Activated CD4-positive, alpha-beta T cell treated with anti-CD3 and anti-CD28 coated beads for 1 hour (primary cell): ENCODE measurements around the gene ZNF695.
"Not testable (repeated sequence)": the region's sequence is repeated elsewhere in the genome, so short reads cannot be mapped to it uniquely, and the experiment has no call there.

ENCODE experiments used
- DNase-seq: peaks from one replicate; pipeline ENCODE4 v3.0.0-alpha.2; 2020

Gene ZNF695

DNA sequence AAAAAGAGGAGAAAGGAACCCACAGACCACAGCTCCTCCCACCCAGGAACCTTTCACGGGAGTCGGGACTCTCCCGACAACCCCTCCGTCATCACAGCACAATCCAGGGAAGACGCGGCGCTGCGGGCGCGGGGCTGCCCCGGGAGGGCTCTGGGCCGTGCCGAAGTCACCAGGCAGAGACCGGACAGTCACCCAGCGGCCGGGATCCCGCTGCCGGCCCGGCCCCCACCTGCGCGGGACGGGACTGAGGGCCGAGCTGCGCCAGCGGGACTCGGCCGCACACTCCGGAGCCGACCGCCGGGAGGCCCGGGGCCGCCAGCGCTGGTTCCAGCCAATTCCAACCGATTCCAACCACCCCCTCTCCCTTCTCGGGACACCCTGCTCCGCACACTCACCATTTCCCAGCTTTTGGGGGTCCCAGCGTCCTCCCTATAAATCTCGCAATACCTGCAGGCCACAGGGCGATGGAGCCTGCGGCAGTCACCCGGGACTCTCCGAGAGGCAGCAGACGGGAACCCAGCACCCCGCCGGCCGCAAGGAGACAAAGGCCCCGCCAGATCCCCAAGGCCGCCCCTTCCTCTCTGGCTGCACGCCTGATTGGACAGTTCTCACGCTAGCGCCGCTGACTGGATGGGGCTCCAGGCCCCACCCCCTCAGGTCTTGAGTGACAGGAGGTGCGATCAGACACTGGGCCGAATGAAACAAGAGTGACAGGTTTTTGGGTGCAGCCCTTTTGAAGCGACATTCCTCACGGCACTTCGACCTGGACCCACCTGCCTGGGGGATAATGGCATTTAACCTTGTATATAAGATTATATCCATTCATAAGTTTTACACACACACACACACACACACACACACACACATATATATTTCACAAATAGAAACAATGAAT lies at the start of gene ZNF695:
Gene ZNF695 (minus strand): TSS at position 547 of the 895 bp plus-strand sequence. CDS start 149 bp downstream, at position 398.
- DNase-seq: peak; percentile 9

DNA sequence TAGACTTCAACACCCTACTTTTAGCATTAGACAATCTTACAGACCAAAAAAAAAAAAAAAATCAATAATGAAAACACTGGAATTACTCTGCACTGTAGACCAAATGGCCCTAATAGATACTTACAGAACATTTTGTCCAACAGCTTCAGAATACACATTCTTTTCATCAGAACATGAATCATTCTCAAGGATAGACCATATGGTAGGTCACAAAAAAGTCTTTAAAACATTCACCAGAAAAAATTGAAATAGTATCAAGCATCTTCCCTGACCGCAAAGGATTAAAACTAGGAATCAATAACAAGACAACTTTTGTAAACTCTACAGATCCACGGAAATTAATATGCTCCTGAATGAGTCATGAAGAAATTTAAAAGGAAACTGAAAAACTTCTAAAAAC lies 48.2 kb upstream of the ZNF695 start:
- DNase-seq: no peak

DNA sequence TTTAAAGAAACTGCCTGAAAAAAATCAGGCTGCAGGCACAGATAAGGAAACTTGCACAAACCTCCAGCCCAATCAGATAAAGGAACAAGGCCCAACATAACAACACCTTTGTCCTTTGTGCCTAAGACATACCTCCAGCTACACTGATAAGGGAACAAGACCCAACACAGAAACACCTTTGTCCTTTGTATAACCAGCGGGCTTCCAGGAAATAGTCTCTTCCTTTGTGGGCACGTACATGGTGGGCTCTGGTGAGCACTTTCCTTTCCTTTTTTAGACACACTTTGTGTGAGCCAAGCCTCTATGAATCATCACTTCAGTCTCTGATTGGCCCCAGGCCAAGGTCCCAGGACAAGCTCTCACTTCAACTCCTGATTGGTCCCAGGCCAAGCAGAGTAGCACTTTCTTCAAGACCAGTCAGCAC lies 47.1 kb upstream of the ZNF695 start:
- no peak for DNase-seq

DNA sequence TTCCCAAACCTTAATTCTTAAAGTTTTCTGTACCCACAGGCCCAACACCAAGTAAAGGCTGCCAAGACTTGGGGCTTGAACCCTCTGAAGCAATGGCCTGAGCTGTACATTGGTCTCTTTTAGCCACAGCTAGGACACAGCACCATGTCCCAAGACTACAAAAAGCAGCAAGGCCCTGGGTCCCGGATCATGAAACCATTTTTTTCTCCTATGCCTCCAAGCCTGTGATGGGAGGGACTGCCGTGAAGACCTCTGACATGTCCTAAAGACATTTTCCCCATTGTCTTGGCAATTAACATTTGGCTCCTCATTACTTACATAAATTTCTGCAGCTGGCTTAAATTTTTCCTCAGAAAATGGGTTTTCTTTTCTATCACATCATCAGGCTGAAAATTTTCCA lies 39.8 kb upstream of the ZNF695 start:
- DNase-seq: no peak

DNA sequence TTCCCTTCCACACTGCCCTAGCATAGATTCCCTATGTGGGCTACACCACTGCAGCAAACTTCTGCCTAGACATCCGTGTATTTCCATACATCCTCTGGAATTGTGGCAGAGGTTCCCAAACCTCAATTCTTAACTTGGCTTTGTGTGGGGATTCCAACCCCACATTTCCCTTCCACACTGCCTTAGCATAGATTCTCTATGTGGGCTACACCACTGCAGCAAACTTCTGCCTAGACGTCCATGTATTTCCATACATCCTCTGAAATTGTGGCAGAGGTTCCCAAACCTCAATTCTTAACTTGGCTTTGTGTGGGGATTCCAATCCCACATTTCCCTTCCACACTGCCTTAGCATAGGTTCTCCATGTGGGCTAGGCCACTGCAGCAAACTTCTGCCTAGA lies 39.4 kb upstream of the ZNF695 start:
- no peak for DNase-seq

DNA sequence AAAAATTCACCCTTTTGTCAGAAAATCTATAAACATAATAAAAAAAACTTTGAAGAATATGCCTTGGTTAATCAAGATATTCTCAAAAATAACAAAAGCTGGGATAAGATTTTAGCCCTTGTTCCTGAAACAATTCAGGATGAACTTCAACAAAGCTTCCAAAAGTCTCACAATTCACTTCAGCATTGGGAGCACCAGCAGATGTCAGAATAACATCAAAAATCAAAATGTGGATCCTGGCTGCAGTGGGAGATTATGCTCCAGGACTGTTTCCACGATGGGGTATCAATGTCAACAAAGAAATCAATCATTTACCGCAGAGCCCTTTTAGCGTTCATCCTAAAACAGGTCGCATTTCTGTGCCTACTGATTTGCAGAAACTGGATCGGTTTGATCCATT lies 35.5 kb upstream of the ZNF695 start:
- DNase-seq: no peak

DNA sequence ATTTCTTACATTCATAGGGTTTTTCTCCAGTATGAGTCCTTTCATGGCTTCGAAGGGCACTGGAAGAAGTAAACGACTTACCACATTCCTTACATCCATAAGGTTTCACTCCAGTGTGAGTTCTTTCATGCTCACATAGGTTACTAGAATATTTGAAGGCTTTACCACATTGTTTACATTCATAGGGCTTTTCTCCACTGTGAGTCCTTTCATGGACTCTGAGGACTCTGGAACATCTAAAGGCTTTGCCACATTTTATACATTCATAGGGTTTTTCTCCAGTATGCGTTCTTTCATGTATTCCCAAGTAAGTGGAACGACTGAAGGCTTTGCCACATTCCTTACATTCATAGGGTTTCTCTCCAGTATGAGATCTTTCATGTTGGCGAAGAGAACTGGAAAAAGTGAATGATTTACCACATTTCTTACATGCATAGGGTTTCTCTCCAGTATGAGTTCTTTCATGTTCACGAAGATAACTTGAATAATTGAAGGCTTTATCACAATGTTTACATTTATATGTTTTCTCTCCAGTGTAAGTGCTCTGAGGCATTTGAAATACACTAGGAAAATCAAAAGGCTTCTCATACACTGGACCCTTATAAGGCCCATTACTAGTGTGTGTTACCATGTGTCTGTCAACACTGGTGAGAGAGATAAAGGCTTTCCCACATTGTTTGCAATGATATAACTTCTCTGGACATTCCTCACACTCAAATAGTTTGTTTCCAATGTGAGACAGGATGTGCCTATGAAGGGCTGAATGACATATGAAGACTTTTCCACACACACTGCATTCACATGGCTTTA lies 29.9 kb upstream of the ZNF695 start:
- no peak for DNase-seq

DNA sequence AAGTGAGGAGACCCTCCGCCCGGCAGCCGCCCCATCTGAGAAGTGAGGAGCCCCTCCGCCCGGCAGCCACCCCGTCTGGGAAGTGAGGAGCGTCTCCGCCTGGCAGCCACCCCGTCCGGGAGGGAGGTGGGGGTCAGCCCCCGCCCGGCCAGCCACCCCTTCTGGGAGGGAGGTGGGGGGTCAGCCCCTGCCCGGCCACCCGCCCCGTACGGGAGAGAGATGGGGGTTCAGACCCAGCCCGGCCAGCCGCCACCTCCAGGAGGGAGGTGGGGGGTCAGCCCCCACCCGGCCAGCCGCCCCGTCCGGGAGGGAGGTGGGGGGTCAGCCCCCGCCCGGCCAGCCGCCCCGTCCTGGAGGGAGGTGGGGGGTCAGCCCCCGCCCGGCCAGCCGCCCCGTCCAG lies 24.4 kb upstream of the ZNF695 start:
- DNase-seq: not testable (repeated sequence)

DNA sequence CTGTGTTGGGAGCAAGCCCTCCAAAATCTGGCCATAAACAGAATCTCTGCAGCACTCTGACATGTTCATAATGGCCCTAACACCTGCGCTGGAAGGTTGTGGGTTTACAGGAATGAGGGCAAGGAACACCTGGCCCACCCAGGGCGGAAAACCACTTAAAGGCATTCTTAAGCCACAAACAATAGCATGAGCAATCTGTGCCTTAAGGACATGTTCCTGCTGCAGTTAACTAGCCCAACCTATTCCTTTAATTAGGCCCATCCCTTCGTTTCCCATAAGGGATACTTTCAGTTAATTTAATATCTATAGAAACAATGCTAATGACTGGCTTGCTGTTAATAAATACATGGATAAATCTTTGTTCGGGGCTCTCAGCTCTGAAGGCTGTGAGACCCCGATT lies 16.8 kb upstream of the ZNF695 start:
- DNase-seq: not testable (repeated sequence)

DNA sequence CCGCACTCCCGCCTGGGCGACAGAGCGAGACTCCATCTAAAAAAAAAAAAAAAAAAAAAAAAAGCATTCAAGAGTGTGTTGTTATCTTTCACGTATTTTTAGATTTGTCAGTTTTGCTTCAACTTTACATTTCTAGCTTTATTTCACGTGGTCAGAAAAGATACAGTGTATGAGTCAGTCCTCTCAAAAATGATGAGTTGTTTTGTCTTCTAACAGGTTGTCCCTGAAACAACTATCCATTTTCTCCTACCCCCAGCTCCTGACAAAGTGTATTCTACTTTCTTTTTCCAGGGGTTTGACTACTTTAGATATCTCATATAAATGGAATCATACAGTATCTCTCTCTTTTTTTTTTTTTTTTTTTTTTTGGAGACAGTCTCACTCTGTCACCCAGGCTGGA lies 5.5 kb upstream of the ZNF695 start:
- no peak for DNase-seq

DNA sequence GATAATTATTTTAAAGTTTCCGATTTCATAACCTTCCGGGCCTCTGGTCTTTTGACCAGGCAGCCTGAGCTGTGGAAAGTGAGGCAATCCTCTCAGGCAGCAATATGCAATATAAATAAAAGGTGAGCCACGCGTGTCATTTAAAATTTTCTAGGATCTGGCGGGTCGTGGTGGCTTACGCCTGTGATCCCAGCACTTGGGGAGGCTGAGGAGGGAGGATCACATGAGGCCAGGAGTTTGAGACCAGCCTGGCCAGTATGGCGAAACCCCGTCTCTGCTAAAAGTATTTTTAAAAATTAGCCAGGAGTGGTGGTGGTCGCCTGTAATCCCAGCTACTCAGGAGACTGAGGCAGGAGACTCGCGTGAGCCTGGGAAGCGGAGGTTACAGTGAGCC lies 546 bp upstream of the ZNF695 start:
- DNase-seq: no peak

DNA sequence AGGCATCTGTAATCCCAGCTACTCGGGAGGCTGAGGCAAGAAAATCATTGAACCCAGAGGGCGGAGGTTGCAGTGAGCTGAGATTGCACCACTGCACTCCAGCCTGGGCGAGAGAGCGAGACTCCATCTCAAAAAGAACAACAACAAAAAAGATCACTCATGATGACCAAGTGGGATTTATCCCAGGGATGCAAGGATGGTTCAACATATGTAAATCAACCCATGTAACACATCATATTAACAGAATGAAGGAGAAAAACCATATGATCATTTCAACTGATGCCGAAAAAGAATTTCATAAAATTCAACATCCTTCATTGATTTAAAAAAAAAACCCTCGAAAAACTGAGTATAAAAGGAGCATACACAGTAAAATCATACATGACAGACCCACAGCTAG lies 3.8 kb downstream of the ZNF695 start:
- DNase-seq: not testable (repeated sequence)

DNA sequence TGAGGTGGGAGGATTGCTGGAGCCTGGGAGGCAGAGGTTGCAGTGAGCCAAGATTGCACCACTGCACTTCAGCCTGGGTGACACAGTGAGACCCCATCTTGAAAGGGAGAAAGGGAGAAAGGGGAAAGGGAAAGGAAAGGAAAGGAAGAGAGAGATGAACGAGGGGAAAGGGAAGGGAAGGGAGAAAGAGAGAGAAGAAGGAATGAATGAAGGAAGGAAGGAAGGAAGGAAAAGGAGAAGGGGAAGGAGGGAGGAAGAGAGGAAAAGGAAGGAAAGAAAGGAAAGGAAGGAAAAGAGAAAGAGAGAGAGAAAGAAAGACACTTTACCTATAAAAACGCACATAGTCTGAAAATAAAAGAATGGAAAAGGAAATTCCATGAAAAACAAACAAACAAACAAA lies 18.0 kb downstream of the ZNF695 start:
- no peak for DNase-seq

DNA sequence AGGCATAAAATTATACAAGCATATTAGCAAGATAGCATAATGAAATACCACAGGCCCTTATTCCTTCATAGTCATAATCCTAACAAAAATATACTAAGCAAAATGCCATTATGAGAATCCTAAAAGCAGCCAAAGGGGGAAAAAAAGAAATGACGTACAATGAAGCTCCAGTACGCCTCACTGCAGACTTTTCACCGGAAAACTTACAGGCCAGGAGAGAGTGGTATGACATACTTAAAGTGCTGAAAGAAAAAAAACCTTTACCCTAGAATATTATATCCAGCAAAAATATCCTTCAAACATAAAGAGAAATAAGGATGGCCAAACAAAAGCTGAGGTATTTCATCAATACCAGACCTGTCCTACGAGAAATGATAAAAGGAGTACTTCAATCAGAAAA lies 19.5 kb downstream of the ZNF695 start:
- no peak for DNase-seq

DNA sequence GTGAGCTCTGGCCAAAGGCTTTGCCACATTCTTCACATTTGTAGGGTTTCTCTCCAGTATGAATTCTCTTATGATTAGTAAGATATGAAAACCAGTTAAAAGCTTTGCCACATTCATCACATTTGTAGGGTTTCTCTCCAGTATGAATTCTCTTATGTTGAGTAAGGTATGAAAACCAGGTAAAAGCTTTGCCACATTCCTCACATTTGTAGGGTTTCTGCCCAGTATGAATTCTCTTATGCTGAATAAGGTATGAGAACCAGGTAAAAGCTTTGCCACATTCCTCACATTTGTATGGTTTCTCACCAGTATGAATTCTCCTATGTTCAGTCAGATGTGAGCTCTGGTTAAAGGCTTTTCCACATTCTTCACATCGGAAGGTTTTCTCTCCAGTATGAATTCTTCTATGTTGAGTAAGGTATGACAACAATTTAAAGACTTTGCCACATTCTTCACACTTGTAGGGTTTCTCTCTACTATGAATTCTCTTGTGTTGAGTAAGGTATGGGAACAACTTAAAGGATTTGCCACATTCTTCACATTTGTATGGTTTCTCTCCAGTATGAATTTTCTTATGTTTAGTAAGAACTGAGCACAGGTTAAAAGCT lies 20.7 kb downstream of the ZNF695 start:
- DNase-seq: no peak

DNA sequence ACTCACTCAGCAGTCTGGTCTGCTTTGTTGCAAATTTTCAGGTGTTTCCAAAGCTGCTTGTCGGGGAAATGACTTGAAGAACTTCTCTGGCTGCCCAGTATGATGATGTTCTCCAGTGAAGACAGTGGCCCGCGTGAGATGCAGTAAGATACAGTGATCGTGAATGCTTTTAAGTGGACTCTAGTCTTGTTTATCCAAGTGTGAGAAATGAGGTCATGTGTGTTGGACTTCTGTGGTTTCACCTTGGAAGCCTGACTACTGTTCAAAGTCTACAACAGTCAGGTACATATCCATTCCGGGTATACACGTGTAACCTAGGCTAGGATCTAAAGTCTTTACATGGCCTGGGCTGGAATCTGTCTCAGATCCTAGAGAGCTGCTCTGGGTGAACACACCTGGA lies 29.1 kb downstream of the ZNF695 start:
- DNase-seq: no peak

DNA sequence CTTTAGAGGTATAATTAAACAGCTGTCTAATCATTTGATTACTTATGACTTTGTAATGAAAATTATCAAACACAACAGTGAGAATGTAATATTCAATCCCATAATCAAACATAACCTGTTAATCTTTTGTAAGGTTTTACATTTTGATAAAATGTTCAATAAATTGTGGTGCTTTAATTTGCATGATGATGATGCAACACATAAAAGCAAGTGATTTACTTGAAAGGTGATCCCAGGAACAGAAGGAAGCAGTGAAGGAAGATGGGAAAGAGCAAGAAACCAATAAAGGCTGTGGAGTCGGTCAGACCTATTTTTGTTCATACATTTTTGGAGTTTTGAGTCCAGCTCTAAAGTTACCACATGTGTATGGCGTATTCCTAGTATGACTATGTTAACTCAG lies 29.6 kb downstream of the ZNF695 start:
- no peak for DNase-seq

DNA sequence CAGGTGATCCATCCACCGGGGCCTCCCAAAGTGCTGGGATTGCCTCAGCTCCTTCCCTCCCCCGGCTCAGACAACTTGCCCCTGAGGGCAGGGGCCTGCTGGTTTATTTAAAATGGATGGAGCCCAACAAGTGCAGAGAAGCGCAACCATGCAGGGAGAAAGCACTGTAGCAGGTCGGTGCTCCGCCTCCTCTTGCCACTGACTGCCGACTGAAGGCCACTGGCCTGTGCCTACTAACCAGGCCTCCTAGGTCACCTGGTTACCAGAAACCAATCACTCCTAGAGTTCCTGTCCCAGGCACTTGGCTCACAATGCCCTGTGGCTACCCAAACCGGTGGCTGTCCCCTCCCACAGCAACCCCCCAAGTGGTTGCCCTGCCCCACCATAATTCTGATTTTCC lies 35.9 kb downstream of the ZNF695 start:
- no peak for DNase-seq

DNA sequence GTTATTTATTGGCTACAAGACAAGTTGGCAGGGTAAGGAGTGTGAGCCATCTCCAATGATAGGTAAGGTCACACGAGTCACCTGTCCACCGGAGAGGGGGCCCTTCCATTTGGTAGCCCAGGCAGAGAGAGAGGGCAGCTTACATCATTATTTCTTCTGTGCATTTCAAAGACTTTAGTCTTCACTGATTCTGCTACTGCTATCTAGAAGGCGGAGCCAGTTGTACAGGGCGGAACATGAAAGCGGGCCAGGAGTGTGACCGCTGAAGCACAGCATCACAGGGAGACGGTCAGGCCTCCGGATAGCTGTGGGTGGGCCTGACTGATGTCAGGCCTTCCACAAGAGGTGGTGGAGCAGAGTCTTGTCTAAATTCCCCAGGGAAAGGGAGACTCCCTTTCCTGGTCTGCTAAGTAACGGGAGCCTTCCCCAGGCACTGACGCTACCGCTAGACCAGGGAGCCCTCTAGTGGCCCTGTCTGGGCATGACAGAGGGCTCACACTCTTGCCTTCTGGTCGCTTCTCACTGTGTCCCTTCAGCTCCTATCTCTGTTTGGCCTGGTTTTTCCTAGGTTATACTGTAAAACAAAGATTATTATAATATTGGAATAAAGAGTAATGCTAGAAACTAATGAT lies 36.7 kb downstream of the ZNF695 start:
- peak; percentile 18 for DNase-seq

DNA sequence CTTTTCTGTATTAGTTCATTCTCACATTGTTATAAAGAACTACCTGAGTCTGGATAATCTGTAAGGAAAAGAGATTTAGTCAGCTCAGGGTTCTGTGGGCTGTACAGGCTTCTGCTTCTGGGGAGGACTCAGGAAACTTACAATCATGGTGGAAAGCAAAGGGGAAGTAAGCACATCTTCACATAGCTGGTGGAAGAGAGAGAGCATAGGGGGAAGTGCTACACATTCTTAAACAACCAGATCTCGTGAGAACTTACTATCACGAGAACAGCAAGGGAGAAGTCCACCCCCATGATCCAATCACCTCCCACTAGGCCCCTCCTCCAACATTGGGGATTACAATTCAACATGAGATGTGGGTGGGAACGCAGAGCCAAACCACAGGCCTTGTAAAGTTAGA lies 38.2 kb downstream of the ZNF695 start:
- no peak for DNase-seq

DNA sequence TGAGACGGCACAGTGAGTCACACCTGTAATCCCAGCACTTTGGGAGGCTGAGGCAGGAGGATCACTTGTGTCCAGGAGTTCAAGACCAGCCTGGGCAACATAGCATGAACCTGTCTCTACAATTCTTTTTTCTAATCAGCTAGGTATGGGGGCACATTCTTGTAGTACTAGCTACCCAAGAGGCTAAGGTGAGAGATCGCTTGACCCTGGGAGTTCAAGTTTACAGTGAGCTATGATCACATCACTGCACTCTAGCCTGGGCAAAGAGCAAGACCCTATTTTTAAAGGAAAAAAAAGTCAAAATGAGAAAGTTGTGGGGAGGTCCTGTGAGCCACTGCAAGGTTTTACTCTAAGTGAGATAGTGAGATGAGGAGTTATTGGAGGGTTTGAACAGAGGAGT lies 41.4 kb downstream of the ZNF695 start:
- DNase-seq: no peak

DNA sequence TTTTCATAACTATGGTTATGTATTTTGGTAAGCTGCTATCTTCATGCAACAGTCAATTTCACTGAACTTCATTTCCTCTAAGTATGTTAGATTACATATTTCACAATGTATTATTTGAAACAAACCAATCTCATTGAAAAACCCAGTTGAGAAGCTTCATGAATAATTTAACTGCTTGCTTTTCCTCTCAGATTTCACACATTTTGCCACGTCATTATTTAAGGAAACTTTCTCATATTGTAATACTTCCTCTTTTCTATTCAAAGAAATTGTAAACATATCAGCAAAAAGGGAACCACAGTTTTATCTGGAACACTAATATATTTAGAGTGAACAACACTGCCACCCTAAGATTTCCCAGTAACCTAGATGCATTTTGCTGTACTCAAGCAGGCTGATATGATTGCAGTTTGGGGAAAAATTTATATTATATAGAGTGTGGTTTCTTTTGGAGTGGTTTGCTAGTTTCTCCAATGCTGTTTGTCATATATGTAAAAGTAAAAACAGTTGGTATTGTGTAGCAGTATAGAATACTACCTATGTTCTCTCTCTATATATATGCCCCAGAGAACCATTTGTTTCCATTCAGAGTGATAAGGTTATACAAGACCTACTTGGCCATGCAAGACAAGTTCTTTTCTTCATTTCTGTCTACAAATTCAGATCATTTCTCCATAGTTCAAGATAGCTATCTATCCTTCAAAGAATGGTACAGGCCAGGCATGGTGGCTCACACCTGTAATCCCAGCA lies 47.7 kb downstream of the ZNF695 start:
- DNase-seq: no peak
